Uterus (tissue), 2 donors: ENCODE results near the gene GJA5.

ENCODE experiments used
- POLR2A ChIP-seq, 2 donors: fragments of 450-650 bp; IDR thresholded peaks; one replicate each; pipeline ENCODE4 v1.6.1; 2016; ENCODE audit warnings: antibody characterized with exemption in 2 of 2, mild to moderate bottlenecking in 1 of 2, moderate library complexity in 1 of 2
- TF ChIP-seq, protein P1 (sequence below), 4 experiments: fragments of 200-600 bp in 2 of 4; fragments of 450-650 bp in 2 of 4; sonication (generic) in 2 of 4; IDR thresholded peaks; one replicate each; pipeline ENCODE4 v1.5.1; 2016 to 2019; ENCODE audit warnings: antibody characterized with exemption in 4 of 4, mild to moderate bottlenecking in 2 of 4, moderate library complexity in 1 of 4

- TF ChIP-seq, protein P1, sequence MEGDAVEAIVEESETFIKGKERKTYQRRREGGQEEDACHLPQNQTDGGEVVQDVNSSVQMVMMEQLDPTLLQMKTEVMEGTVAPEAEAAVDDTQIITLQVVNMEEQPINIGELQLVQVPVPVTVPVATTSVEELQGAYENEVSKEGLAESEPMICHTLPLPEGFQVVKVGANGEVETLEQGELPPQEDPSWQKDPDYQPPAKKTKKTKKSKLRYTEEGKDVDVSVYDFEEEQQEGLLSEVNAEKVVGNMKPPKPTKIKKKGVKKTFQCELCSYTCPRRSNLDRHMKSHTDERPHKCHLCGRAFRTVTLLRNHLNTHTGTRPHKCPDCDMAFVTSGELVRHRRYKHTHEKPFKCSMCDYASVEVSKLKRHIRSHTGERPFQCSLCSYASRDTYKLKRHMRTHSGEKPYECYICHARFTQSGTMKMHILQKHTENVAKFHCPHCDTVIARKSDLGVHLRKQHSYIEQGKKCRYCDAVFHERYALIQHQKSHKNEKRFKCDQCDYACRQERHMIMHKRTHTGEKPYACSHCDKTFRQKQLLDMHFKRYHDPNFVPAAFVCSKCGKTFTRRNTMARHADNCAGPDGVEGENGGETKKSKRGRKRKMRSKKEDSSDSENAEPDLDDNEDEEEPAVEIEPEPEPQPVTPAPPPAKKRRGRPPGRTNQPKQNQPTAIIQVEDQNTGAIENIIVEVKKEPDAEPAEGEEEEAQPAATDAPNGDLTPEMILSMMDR (IDR thresholded peaks at IDR 0.05) = no peak
- TF ChIP-seq POLR2A (IDR thresholded peaks at IDR 0.05) = no peak
These were observed 42.7 kb downstream of the GJA5 start for GRCh38 chr1:147717706-147718097.
